ENCODE measurements around the gene ZNF708. TPM values are rescaled to one million over a fixed set of nuclear protein-coding genes. Genes with fewer than 3 reads are reported as not detected.
A peak's percentile ranks its signal among the peaks of the same experiment; 100 is the strongest.
"Not testable (repeated sequence)": the region's sequence is repeated elsewhere in the genome, so short reads cannot be mapped to it uniquely, and the experiment has no call there.

ZNF708 gene
- 6.2 and 10.6 TPM in 2 replicates for total RNA-seq

DNA sequence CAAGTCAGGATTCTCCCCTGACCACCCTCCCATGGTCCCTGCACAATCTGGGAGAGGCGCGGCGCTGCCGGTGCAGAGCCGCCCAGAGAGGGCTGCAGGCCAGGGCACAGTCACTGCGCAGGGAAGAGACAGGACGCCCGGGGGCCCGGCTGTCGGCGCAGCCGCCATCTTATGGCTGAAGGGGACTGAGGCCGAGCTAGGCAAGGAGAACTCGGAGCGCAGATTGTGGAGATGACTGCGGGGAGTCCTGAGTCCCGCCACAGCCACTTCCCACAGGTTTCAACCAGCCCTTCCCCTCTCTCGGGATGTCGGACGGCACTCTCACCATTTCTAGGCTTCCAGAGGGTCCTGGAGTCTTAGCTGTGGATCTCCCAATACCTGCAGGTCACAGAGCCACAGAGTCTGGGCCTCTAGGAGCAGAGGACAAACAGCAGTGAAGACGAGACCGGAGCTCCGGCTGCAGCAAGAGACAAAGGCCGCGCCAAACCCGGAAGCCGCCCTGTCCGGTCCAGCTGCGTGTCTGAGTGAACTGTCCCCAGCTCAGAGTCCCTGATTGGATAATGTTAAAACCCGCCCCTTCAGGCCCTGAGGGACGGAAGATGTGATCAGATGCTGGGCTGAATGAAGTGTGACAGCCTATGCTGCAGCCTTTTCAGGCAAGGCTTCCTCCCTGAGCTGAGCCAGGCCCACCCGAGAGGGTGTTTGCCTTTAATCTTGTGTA is at the start of gene ZNF708:
ZNF708 (minus strand) TSS at position 526 of the 721 bp plus-strand sequence; CDS start at position 328, 198 bp downstream.
- peak; percentile 41 for DNase-seq (ENCODE audit: extremely low read depth, low read depth, low spot score)

DNA sequence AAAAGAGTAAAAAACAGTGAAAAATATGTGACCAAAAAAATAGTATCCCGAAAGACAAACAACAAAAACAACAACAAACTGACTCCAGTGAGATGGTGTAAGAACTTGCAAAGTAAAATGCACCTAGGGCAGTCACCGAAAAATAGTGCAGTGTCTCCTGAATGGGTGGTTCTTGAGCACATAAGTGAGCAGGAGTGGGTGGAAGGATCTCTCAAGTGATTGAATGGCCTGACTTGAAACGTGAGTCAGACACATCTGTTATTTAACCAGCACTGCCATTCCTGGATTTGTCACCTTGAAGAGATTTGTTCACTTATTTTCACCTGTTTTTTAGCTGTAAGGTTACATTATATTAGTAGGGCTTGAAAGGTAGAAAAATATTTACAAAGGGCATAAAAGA is 33.1 kb upstream of the ZNF708 start:
- no peak for DNase-seq (ENCODE audit: extremely low read depth, low read depth, low spot score)

DNA sequence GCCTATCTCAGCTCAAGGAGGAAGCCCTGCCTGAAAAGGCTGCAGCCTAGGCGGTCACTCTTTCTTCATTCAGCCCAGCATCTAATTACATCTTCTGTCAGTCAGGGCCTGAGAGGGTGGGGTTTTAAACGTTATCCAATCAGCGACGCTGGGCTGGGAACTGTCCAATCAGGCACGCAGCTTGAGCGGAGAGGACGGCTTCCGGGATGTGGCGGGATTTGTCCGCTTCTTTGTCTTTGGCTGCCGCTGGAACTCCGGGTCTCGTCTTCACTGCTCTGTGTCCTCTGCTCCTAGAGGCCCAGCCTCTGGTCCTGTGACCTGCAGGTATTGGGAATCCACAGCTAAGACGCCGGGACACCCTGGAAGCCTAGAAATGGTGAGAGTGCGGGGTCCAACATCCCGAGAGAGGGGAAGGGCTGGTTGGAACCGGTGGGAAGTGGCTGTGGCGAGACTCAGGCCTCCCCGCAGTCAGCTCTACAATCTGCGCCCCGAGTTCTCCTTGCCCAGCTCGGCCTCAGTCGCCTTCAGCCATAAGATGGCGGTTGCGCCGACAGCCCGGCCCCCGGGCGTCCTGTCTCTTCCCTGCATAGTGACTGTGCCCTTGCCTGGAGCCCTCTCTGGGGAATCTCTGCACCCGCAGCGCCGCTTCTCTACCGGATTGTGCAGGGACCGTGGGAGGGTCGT is 29.7 kb upstream of the ZNF708 start, which contains the start of gene ZNF738:
ZNF738 (plus strand) TSS at position 233 of the 684 bp plus-strand sequence; CDS start at position 374, 141 bp downstream.
- peak; percentile 89 for DNase-seq (ENCODE audit: extremely low read depth, low read depth, low spot score)

DNA sequence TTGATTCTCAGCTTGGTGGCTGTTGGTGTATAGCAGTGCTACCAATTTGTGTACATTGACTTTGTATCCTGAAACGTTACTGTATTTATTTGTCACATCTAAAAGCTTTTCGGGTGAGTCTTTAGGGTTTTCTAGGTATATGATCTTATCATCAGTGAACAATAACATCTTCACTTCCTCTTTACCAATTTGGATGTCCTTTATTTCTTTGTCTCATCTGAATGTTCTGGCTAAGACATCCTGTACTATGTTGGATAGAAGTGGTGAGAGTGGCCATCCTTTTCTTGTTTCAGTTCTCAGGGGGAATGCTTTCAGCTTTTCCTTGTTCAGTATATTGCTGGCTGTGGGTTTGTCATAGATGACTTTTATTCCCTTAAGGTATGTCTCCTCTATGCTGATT is 23.6 kb upstream of the ZNF708 start:
- no peak for DNase-seq (ENCODE audit: extremely low read depth, low read depth, low spot score)

DNA sequence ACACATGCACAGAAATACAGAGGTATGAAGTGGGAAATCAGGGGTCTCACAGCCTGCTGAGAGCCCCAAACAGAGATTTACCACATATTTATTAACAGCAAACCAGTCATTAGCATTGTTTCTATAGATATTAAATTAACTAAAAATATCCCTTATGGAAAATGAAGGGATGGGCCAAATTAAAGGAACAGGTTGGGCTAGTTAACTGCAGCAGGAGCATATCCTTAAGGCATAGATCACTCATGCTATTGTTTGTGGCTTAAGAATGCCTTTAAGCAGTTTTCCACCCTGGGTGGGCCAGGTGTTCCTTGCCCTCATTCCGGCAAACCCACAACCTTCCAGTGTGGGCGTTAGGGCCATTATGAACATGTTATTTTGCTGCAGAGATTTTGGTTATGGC is 15.6 kb upstream of the ZNF708 start:
- not testable (repeated sequence) for DNase-seq (ENCODE audit: extremely low read depth, low read depth, low spot score)

DNA sequence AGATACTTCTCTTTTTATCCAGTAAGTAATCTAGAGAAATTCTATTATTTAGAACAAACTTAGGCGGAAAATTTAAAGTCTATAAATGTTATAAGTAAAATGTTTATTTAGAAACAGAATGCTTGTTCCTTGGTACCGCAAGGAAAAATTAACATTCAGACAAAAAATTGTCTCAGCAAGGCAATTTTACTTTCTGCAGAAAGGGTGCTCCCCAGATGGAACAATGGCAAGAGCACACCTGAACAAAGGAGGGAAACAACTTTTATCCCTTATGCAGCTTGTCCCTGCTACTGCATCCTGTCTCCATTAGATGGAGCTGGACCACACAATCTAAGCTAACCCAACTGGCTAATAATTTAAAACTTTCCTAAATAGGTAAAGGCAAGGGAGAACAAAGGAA is 6.5 kb upstream of the ZNF708 start:
- no peak for DNase-seq (ENCODE audit: extremely low read depth, low read depth, low spot score)

DNA sequence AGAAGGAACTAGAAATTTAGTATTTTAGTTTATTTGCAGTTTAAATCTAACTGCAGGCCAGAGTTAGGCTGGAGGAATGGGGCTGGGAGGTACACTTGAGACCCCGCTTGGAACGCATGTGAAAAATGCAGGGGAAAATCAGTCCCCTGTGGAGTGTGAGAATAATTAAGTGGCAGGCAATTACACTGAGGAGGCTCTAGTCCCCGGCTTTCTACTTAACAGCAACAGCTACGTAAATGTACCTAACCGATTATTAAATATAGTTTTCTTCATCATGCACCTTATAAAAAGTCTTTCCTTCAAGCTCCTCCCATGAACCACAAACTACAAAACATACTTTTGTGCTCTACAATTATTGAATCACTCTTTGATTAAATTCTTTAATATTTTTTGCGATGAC is 804 bp downstream of the ZNF708 start:
- no peak for DNase-seq (ENCODE audit: extremely low read depth, low read depth, low spot score)

DNA sequence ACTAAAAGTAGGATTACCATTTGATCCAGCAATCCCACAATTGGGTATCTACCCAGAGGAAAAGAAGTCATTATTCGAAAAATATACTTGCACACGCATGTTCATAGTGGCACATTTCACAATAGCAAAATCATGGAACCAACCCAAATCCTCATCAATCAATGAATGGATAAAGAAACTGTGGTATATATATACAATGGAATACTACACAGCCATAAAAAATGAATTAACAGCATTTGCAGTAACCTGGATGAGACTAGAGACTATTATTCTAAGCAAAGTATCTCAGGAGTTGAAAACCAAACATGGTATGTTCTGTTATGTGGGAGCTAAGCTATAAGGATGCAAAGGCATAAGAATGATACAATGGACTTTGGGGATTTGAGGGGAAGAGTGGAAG is 3.0 kb downstream of the ZNF708 start:
- DNase-seq (ENCODE audit: extremely low read depth, low read depth, low spot score), result no peak

DNA sequence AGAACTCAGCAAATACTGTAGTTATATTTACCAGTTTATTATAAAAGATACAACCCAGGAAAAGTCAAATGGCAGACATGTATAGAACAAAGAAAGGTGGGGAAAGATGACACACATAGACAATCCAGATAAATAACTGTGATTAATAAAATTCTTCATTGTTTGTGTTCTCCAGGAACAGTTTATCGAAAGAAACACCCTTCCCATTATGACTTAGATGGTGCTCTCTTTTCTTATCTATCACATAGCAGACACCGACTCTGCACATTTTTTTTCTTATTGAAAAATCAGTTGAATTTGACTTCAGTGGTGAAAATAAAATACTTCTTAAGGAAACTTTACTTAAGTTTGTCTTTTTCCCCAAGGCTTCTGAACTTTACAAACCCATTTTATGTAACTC is 6.2 kb downstream of the ZNF708 start:
- no peak for DNase-seq (ENCODE audit: extremely low read depth, low read depth, low spot score)

DNA sequence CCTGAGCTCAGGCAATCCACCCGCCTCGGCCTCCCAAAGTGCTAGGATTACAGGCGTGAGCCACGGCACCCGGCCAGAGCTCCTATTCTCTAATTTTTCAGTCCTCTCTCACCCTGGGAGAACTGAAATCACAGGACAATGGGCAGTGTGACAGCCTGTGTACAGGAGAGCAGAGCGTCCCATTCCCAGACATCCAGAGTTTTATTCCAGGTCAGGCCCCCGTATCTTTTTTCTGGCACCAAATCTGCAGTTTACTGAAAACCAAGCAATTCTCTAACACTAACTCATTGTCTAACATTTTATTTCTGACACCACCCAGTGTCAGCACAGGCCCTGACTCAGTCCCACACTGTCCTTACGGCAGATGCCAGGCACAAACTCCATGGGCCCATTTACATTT is 6.7 kb downstream of the ZNF708 start:
- no peak for DNase-seq (ENCODE audit: extremely low read depth, low read depth, low spot score)

DNA sequence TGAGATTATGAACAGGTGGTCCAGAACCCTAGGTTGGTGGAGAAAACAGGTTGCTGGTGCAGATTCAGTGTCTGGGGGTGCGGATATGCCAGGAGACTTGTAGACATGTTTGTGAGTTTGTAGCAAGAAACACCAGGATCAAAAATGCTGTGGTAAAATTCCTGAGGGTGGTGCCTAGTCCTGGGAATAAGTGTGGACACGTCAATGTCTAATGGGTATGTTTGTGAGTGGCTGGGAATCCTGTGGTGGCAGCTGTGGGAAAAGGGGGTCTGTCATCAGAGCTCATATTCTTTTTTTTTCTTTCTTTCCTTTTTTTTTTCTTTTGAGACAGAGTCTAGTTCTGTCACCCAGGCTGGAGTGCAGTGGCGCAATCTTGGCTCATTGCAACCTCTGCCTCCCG is 7.2 kb downstream of the ZNF708 start:
- no peak for DNase-seq (ENCODE audit: extremely low read depth, low read depth, low spot score)

DNA sequence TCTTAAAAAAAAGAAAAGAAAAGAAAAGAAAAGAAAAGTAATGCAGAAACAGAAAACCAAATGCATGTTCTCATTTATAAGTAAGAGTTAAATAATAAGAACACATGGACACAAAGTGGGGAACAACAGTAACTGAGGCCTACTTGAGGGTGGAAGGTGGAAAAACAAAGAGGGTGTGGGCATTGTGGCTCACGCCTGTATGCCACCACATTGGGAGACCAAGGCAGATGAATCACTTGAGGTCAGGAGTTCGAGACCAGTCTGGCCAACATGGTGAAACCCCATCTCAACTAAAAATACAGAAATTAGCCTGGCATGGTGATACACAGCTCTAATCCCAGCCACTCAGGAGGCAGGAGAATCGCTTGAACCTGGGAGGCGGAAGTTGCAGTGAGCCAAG is 8.1 kb downstream of the ZNF708 start:
- no peak for DNase-seq (ENCODE audit: extremely low read depth, low read depth, low spot score)

DNA sequence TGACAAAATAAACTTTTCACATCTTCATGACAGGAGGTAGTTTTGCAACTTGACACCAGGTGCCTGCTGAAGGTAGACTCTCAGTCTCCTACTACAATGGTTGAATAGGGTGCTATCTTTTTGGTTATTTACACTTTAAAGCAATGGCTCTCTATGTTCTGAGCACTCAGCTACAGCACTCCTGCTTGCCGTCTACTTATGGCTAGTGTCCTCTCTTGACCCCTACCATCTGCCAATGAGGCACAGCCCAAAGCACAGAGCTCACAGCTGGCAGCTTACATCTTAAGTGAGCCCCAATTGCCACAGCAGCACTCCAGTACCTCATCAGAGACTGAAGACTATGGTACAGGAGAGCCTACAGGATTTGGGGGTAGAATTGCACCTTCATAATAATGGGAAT is 11.4 kb downstream of the ZNF708 start:
- no peak for DNase-seq (ENCODE audit: extremely low read depth, low read depth, low spot score)

DNA sequence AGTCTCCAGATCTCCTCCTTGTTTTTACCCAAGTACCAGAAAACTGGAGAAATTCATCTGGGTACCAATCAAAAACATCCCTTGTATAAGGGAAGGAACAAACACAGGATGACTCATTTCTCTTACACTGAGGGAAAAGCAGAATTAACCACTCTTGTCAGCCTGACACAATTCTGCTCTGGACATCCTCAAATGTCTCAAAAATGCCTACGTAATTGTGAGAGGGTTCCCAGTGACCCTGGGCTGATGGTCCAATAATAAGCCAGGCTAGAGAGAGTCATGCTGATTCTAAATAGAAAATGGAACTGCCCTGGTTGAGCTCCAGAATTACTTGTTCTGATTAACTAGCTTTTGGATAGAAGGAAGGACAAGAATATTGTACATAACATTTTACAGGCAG is 14.5 kb downstream of the ZNF708 start:
- DNase-seq (ENCODE audit: extremely low read depth, low read depth, low spot score), result no peak

DNA sequence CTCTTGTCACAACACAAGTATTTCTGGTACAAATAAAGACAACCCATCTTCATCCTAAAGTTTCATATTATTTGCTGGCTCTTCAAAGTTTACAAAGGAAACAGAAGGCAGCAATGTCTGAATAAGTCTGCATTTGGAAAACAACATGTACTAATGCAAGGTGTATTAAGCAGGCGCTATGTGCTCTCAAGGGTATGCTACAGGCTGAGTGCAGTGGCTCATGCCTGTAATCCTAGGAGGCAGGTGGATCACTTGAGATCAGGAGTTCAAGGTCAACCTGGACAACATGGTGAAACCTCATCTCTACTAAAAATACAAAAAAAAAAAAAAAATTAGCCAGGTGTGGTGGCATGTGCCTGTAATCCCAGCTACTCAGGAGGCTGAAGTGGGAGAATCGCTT is 16.4 kb downstream of the ZNF708 start:
- DNase-seq (ENCODE audit: extremely low read depth, low read depth, low spot score), result not testable (repeated sequence)

DNA sequence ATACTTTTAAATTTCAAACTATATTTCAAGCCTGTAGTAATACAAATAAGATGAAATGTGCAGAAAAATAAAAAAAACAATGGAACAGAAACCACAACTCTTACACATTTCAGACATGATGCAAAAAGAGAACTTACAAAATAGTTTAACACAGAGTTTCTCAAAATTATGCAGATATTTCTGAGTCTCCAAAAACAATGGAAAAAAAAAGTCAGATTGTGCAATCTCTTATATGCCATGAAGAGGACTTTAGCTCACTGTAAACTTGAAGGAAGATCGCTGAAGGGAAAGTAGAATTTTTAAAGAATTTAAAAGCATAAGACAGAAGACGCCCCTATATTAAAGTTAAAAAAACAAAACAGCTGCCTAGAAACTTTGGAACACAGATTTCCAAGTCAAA is 20.4 kb downstream of the ZNF708 start:
- no peak for DNase-seq (ENCODE audit: extremely low read depth, low read depth, low spot score)

DNA sequence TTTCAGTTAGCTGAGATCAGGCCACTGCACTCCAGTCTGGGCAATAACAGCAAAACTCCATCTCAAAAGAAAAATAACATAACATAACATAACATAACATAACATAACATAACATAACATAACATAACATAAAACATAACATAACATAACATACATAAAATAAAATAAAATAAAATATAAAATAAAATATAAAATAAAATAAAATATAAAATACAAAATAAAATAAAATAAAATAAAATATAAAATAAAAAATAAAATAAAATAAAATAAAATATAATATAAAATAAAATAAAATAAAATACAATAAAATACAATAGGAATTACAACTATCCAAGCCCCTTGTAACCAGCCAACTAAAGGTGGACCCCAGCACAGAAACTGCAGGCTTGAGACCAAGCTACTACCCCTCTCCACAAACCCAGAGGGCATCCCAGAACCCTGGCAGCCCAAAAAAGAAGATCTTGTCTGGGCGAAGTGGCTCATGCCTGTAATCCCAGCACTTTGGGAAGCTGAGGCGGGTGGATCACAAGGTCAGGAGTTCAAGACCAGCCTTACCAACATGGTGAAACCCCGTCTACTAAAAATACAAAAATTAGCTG is 22.2 kb downstream of the ZNF708 start:
- not testable (repeated sequence) for DNase-seq (ENCODE audit: extremely low read depth, low read depth, low spot score)

DNA sequence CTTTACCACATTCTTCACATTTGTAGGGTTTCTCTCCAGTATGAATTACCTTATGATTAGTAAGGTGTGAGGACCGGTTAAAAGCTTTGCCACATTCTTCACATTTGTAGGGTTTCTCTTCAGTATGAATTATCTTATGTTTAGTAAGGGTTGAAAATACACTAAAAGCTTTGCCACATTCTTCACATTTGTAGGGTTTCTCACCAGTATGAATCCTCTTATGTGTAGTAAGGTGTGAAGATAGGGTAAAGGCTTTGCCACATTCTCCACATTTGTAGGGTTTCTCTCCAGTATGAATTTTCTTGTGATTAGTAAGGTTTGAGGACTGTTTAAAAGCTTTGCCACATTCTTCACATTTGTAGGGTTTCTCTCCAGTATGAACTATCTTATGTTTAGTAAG is 35.4 kb downstream of the ZNF708 start:
- not testable (repeated sequence) for DNase-seq (ENCODE audit: extremely low read depth, low read depth, low spot score)

DNA sequence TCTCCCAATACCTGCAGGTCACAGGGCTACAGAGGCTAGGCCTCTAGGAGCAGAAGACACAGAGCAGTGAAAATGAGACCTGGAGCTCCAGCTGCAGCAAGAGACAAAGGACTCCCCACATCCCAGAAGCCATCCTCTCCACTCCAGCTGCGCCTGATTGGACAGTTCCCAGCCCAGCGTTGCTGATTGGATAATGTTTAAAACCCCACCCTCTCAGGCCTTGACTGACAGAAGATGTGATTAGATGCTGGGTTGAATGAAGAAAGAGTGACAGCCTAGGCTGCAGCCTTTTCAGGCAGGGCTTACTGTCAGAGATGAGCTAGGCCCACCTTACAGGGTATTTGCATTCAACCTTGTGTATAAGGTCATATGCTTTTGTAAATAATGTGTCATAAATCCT is 59.4 kb downstream of the ZNF708 start:
- DNase-seq (ENCODE audit: extremely low read depth, low read depth, low spot score), result no peak

DNA sequence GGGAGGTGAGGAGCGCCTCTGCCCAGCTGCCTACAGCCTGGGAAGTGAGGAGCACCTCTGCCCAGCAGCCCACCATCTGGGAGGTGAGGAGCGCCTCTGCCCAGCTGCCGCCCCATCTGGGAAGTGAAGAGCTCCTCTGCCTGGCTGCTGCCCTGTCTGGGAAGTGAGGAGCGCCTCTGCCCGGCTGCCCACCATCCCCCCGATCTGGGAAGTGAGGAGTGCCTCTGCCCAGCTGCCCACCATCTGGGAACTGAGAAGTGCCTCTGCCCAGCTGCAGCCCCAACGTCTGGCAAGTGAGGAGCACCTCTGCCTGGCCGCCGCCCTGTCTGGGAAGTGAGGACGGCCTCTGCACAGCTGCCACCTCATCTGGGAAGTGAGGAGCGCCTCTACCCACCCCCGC is 64.3 kb downstream of the ZNF708 start:
- DNase-seq (ENCODE audit: extremely low read depth, low read depth, low spot score), result no peak

DNA sequence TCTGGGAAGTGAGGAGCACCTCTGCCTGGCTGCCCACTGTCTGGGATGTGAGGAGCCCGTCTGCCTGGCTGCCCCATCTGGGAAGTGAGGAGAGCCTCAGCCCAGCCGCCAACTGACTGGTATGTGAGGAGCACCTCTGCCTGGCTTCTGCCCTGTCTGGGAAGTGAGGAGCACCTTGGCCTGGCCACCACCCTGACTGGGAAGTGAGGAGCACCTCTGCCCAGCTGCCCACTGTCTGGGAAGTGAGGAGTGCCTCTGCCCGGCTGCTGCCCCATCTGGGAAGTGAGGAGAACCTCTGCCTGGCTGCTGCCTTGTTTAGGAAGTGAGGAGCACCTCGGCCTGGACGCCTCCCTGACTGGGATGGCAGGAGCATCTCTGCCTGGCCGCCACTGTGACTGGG is 64.8 kb downstream of the ZNF708 start:
- no peak for DNase-seq (ENCODE audit: extremely low read depth, low read depth, low spot score)

DNA sequence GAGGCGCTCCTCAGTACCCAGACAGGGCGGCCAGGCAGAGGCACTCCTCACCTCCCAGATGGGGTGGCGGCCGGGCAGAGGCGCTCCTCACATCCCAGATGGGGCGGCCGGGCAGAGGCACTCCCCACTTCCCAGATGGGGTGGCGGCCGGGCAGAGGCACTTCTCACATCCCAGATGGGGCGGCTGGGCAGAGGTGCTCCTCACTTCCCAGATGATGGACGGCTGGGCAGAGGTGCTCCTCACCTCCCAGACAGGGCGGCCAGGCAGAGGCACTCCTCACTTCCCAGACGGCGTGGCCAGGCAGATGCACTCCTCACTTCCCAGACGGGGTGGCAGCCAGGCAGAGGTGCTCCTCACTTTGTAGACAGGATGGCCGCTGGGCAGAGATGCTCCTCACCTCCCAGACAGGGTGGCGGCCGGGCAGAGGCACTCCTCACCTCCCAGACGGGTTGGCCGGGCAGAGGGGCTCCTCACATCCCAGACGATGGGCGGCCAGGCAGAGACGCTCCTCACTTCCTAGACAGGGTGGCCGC is 68.3 kb downstream of the ZNF708 start:
- DNase-seq (ENCODE audit: extremely low read depth, low read depth, low spot score), result not testable (repeated sequence)

Measured in glomerular endothelial cell (primary cell).